GM23338 (cell line): ENCODE measurements around the gene SYK.

Source experiments
- CTCF ChIP-seq, 2 experiments: fragments of 200-600 bp in 1 of 2; sonication (generic) in 1 of 2; conservative IDR thresholded peaks; 2 replicates each; pipeline versions ENCODE4 v1.5.1 to v1.6.1; 2016 to 2017; ENCODE audit warnings: antibody characterized with exemption in 2 of 2, low read depth in 2 of 2, mild to moderate bottlenecking in 2 of 2, moderate library complexity in 1 of 2
- EZH2phosphoT487 ChIP-seq: fragments of 200-600 bp; sonication (generic); IDR thresholded peaks from one replicate; pipeline ENCODE4 v1.8.1; 2018; ENCODE audit warnings: antibody characterized with exemption; ENCODE audit not compliant: unreplicated experiment
- JUNB ChIP-seq: IDR thresholded peaks from one replicate; pipeline ENCODE4 v1.6.1; 2016; ENCODE audit warnings: antibody characterized with exemption; ENCODE audit not compliant: unreplicated experiment
- ZNF114 ChIP-seq: fragments of 250-450 bp; sonication (Bioruptor Pico); IDR thresholded peaks from 2 replicates; pipeline ENCODE4 v1.5.0; 2020; ENCODE audit warnings: mild to moderate bottlenecking, moderate library complexity
- ZNF331 ChIP-seq: fragments of 250-450 bp; sonication (Bioruptor Pico); IDR thresholded peaks from 2 replicates; pipeline ENCODE4 v1.5.0; 2020; ENCODE audit warnings: low read depth, mild to moderate bottlenecking, moderate library complexity

- no peak for TF ChIP-seq CTCF (conservative IDR thresholded peaks at IDR 0.05; ENCODE audit: low read depth in 2 of 2)
- no peak for TF ChIP-seq ZNF114
- no peak for TF ChIP-seq ZNF331
- no peak for TF ChIP-seq JUNB
- TF ChIP-seq EZH2phosphoT487 = no peak
These were observed 30.6 kb downstream of the SYK start for GRCh38 chr9:90832261-90832660.
